Gastroesophageal sphincter (tissue), 3 donors: ENCODE results near the gene GNGT1.

Experiments
- POLR2A ChIP-seq, 2 donors: fragments of 450-650 bp; IDR thresholded peaks; one replicate each; pipeline ENCODE4 v1.6.1; 2017; ENCODE audit warnings: antibody characterized with exemption in 2 of 2, mild to moderate bottlenecking in 2 of 2, moderate library complexity in 1 of 2
- POLR2AphosphoS5 ChIP-seq: sonication (generic); formaldehyde crosslinking; IDR thresholded peaks from one replicate; pipeline ENCODE4 v1.6.1; 2017; ENCODE audit warnings: antibody characterized with exemption
- TF ChIP-seq, protein P1 (sequence below), 4 experiments: fragments of 200-600 bp in 2 of 4; fragments of 450-650 bp in 2 of 4; sonication (generic) in 1 of 4; IDR thresholded peaks; one replicate each; pipeline ENCODE4 v1.5.1; 2017 to 2019; ENCODE audit warnings: antibody characterized with exemption in 4 of 4, mild to moderate bottlenecking in 2 of 4, moderate library complexity in 2 of 4

DNA sequence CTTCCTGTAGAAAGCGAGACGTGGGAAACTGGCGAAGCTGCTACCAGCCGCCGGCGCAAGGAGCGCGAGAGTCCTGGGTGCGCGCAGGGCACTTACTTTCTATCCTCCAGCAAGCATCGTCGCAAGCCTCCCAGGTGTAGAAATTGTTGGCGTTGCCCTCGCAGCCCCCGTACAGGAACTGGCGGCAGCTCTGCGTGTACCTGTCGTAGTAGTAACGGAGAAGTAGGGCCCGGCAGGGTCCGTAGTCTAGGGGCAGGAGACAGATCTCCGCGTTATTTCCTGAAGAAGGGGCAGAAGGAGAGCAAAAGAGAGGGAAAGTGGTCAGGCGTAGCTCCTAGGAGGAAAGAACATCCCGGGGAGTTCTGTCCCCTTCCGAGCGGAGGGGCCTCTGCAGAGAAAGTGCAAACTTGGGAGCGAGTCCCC lies 16.3 kb upstream of the GNGT1 start:
- TF ChIP-seq, protein P1, sequence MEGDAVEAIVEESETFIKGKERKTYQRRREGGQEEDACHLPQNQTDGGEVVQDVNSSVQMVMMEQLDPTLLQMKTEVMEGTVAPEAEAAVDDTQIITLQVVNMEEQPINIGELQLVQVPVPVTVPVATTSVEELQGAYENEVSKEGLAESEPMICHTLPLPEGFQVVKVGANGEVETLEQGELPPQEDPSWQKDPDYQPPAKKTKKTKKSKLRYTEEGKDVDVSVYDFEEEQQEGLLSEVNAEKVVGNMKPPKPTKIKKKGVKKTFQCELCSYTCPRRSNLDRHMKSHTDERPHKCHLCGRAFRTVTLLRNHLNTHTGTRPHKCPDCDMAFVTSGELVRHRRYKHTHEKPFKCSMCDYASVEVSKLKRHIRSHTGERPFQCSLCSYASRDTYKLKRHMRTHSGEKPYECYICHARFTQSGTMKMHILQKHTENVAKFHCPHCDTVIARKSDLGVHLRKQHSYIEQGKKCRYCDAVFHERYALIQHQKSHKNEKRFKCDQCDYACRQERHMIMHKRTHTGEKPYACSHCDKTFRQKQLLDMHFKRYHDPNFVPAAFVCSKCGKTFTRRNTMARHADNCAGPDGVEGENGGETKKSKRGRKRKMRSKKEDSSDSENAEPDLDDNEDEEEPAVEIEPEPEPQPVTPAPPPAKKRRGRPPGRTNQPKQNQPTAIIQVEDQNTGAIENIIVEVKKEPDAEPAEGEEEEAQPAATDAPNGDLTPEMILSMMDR (IDR thresholded peaks at IDR 0.05): peak in 1 of 4 experiments; percentile 13
- TF ChIP-seq POLR2AphosphoS5 (no peak), POLR2A (IDR thresholded peaks at IDR 0.05) (no peak)
